Stimulated activated memory B cell treated with anti-CD40 and anti-IgM and Interleukin-4, amounts not matched to agents 10 μg/mL and 1 μg/mL and 100 μg/mL, for 72 hours (primary cell): ENCODE measurements around the gene TRPT1.

Experiments used
- ATAC-seq: fragments of 150-1000 bp; cut with Tn5 transposase; 2 replicates; pipeline ENCODE4 v1.10.0; 2021
- H3K27ac Mint-ChIP-seq: one replicate; pipeline ENCODE4 v1.8.0; 2022; ENCODE audit warnings: mild to moderate bottlenecking, mixed read lengths
- H3K27me3 Mint-ChIP-seq: one replicate; pipeline ENCODE4 v1.8.0; 2022; ENCODE audit warnings: mixed read lengths
- H3K36me3 Mint-ChIP-seq: one replicate; pipeline ENCODE4 v1.8.0; 2022; ENCODE audit warnings: mixed read lengths
- H3K4me1 Mint-ChIP-seq: one replicate; pipeline ENCODE4 v1.8.0; 2022; ENCODE audit warnings: mixed read lengths
- H3K4me3 Mint-ChIP-seq: one replicate; pipeline ENCODE4 v1.8.0; 2022; ENCODE audit warnings: mild to moderate bottlenecking, moderate library complexity, mixed read lengths
- H3K9me3 Mint-ChIP-seq: one replicate; pipeline ENCODE4 v1.8.0; 2022; ENCODE audit warnings: mixed read lengths

The TRPT1 gene, protein sequence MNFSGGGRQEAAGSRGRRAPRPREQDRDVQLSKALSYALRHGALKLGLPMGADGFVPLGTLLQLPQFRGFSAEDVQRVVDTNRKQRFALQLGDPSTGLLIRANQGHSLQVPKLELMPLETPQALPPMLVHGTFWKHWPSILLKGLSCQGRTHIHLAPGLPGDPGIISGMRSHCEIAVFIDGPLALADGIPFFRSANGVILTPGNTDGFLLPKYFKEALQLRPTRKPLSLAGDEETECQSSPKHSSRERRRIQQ

DNA sequence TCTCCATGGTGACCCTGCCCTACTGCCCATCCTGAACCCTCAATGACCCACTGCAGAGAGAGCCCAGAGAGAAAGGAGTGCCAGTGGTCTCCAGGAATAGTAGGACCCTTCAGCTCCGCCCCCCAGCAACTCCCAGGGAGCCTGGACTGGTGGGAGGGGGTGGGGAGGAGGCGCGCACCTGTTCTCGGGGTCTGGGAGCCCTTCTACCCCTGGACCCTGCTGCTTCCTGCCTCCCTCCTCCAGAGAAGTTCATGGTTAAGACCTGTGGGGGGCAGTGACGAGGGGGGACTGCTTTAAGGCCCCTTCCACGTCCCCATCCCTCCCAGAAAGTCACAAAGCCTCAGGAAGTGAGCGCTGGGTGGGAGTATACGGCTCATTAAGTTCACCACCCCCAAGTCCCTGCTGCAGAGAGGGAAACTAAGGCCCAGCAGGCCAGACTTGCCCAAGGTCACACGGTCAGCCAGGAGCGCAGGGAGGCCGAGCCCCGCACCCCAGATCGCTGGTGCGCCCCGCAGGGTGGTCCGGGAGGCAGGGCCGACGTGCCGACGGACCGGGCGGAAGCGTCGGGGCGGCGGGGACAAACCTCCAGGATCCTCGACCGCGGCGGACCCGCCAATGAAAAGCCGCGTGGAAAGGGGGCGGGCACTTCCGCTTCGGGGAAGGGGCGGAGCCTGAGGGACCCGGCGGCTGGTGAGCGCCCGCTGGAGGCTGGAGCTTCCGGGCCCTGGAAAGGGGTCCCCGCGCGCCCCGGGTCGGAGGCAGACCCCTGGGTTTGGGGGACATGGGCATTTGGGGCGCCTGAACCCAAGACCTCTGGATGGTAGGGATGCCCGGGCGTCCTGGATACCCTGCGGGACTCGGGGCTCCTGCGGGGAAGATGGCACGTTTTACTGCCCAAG is at the start of gene TRPT1, which contains the start of gene NUDT22:
TSS of gene TRPT1 (minus strand) at position 579 of the 899 bp plus-strand sequence. CDS start at position 253, 326 bp downstream.
TSS of gene NUDT22 (plus strand) at position 667 of the 899 bp plus-strand sequence. CDS start 379 bp downstream, outside the sequence.
- Mint-ChIP-seq H3K9me3 (no peaks in the 10 kb centered on the region), H3K4me3 (peak within 1 kb of the TSS; percentile 91), H3K4me1 (peaks cover 44% of the 10 kb centered on the region), H3K27ac (peak within 1 kb of the TSS; percentile 91), H3K27me3 (no peaks in the 10 kb centered on the region), H3K36me3 (peaks cover 9% of the 10 kb centered on the region)
- peak; percentile 79 for ATAC-seq

DNA sequence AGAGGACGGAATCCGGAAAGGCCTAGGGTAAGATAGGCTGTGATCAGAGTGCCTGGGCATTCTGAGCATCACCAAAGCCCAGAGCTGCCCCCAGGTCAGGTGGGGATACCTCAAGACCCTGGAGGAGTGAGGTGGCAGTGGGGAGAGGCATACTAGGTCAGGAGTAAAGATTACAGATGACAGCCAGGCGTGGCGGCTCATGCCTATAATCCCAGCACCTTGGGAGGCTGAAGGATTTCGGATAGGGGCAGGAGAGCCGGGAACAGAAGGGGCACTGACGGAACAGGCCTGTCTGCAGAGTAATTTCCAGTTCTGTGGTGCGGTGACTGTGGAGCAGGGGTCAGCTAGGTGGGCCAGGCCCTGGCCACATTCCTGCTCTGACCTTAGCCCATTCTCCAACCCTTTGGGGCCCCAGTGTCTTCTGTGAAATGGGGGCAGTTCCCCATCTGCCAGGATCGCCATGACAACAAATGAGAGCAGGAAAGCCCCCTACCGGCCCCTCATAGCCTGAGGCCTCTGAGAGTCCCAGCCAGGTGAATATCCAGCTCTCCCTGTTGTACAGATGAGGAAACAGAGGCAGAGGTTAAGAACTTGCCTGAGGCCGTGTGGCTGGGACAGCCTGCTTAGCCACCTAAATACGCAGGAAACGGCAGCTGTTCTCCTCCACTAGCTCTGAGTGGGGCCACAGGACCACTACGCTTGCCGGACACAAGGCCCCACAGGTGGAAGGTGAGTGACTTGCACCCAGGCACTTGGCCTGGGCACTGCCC is 49.2 kb upstream of the TRPT1 start:
- peaks cover 8% of the 10 kb centered on the region for H3K36me3 Mint-ChIP-seq
- peaks cover 14% of the 10 kb centered on the region for H3K4me1 Mint-ChIP-seq
- no peak overlapping the region for H3K4me3 Mint-ChIP-seq
- H3K27ac Mint-ChIP-seq = no peak overlapping the region
- no peaks in the 10 kb centered on the region for H3K9me3 Mint-ChIP-seq
- no peak for ATAC-seq
- H3K27me3 Mint-ChIP-seq = no peaks in the 10 kb centered on the region

DNA sequence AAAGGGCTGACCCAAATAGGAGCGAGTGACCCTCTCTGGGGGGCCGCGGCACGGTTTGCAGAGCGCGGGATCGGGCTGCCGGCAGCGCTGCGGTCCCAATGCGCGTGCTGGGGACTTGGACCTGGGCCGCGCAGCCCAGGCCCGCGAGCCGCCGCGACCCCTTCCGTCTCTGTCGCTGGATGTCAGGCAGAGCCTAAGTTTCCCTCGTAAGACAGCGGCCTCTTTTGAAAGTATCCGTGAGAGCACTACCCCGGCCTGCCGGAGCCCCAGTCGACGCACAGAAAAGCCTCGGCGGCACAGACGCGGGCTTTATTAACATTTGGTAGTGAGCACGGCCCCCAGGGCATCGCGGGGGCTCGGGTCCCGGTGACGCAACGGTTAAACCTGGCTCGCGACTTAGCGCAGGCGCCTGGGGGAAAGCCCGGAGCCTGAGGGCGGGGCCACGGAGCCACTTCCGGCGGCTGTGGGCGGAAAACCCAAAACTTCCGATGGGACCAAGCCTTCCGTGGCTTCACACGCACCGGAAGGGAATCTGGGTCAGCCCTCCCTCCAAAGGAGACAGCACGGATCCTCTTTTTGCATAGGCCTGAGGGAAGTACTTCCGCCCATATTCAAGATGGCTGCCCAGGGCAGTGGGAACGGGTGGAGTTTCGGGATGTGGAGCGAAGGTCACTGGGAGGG is 43.7 kb upstream of the TRPT1 start:
- H3K36me3 Mint-ChIP-seq = no peaks in the 10 kb centered on the region
- peak overlapping the region; percentile 97 for H3K4me3 Mint-ChIP-seq
- ATAC-seq = peak; percentile 89
- peaks cover 34% of the 10 kb centered on the region for H3K4me1 Mint-ChIP-seq
- no peaks in the 10 kb centered on the region for H3K27me3 Mint-ChIP-seq
- peak overlapping the region; percentile 93 for H3K27ac Mint-ChIP-seq
- H3K9me3 Mint-ChIP-seq = no peaks in the 10 kb centered on the region

- ATAC-seq = peak; percentile 14
- Mint-ChIP-seq H3K27me3 (no peaks in the 10 kb centered on the region), H3K4me3 (peak overlapping the region; percentile 97), H3K27ac (peak overlapping the region; percentile 93), H3K36me3 (no peaks in the 10 kb centered on the region), H3K4me1 (peaks cover 34% of the 10 kb centered on the region), H3K9me3 (no peaks in the 10 kb centered on the region)
Observed at GRCh38 chr11:64268893-64269539, 43.0 kb upstream of the TRPT1 start.

DNA sequence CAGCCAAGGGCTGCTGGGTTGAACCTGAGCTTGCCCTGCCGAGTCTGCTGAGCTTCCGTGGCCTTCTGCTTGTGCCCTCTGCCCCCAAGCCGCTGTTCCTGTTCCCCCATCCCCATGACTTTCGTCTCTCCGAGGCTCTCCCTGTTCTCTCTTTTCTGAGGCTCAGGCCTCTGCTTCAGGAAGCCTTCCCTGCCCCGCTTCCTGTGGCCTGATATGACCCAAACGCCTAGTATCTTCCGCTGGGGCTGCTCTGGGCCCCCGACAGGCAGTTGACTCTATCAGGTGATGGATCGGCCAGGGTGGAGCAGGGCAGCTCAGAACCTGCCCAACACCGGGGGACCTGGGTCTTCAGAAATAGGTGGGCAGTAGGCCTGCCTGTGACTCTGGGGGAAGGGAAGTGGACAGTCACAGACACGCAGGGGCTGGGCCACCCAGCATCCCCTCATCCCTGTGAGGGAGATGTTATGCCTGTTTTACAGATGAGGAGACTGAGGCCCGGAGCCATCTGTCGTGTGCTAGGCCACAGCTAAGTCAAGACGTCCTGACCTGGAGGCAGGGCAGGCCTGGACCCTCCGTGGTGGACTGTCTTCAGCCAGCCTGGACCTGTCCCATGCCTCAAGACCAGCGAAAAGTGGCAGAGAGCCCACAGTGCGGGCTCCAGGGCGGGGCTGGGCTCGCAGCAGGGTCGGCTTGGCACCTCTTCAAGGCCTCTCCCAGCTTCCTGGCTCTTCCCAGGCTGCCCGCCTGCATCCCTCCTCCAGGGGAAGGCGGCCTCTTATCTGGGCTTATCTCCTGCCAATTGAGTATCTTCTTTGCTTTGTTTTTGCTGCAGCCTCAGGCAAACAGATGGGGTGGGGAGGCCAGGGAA is 42.3 kb upstream of the TRPT1 start:
- Mint-ChIP-seq H3K36me3 (peaks cover under 1% of the 10 kb centered on the region), H3K4me3 (peak overlapping the region; percentile 97), H3K27me3 (no peaks in the 10 kb centered on the region), H3K27ac (peak overlapping the region; percentile 93), H3K4me1 (peaks cover 34% of the 10 kb centered on the region), H3K9me3 (no peaks in the 10 kb centered on the region)
- no peak for ATAC-seq

- no peak for ATAC-seq
- Mint-ChIP-seq H3K27ac (peak overlapping the region; percentile 93), H3K4me3 (no peak overlapping the region), H3K27me3 (no peaks in the 10 kb centered on the region), H3K4me1 (peaks cover 34% of the 10 kb centered on the region), H3K36me3 (peaks cover 9% of the 10 kb centered on the region), H3K9me3 (no peaks in the 10 kb centered on the region)
Observed at GRCh38 chr11:64267207-64267945, 41.4 kb upstream of the TRPT1 start.

GRCh38 chr11:64266339-64266738 is 40.4 kb upstream of the TRPT1 start:
- Mint-ChIP-seq H3K27me3 (no peaks in the 10 kb centered on the region), H3K36me3 (peaks cover 16% of the 10 kb centered on the region), H3K27ac (no peak overlapping the region), H3K4me1 (peaks cover 25% of the 10 kb centered on the region), H3K9me3 (no peaks in the 10 kb centered on the region), H3K4me3 (no peak overlapping the region)
- no peak for ATAC-seq

DNA sequence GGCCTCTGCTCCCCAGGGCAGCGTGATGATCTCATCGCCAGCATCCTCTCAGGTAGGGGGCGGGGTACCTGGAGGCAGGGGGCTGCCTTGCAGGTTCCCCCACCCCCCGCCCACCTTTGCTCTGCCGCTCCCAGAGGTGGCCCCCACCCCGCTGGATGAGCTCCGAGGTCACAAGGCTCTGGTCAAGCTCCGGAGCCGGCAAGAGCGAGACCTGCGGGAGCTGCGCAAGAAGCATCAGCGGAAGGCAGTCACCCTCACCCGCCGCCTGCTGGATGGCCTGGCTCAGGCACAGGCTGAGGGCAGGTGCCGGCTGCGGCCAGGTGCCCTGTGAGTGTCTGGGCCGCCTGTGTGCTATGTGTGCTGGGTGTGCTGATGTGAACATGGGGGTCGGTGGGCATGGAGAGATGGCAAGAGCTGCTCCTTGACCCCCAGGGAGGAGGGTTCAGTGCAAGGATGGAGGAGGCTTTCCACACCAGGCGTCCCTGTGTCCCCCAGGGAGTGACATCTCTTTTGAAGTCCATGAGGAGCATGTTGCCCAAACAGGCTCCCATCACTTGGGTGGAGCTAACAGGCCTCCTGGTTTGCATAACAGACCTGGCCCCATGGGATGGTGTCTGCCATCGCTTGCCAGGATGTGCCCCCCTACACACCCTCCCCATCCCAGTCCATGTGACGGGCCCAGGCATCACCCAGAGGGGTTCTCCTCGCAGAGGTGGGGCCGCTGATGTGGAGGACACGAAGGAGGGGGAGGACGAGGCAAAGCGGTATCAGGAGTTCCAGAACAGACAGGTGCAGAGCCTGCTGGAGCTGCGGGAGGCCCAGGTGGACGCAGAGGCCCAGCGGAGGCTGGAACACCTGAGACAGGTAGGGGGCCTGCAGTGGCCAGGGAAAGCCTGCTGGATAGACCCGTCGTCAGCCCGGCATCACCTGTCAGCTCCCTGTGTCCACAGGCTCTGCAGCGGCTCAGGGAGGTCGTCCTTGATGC is 39.5 kb upstream of the TRPT1 start:
- Mint-ChIP-seq H3K4me1 (peaks cover 23% of the 10 kb centered on the region), H3K27me3 (no peaks in the 10 kb centered on the region), H3K9me3 (no peaks in the 10 kb centered on the region), H3K27ac (no peak overlapping the region), H3K4me3 (no peak overlapping the region), H3K36me3 (peaks cover 16% of the 10 kb centered on the region)
- ATAC-seq = no peak

- Mint-ChIP-seq H3K36me3 (peaks cover 27% of the 10 kb centered on the region), H3K4me1 (peaks cover 29% of the 10 kb centered on the region), H3K9me3 (no peaks in the 10 kb centered on the region), H3K27ac (no peak overlapping the region), H3K27me3 (no peaks in the 10 kb centered on the region), H3K4me3 (no peak overlapping the region)
- no peak for ATAC-seq
Observed at GRCh38 chr11:64264371-64264852, 38.4 kb upstream of the TRPT1 start.

GRCh38 chr11:64263947-64264317 is 37.9 kb upstream of the TRPT1 start:
- peaks cover 31% of the 10 kb centered on the region for H3K36me3 Mint-ChIP-seq
- no peak overlapping the region for H3K27ac Mint-ChIP-seq
- no peaks in the 10 kb centered on the region for H3K27me3 Mint-ChIP-seq
- H3K4me3 Mint-ChIP-seq = no peak overlapping the region
- H3K9me3 Mint-ChIP-seq = no peaks in the 10 kb centered on the region
- ATAC-seq = no peak
- H3K4me1 Mint-ChIP-seq = peaks cover 29% of the 10 kb centered on the region

DNA sequence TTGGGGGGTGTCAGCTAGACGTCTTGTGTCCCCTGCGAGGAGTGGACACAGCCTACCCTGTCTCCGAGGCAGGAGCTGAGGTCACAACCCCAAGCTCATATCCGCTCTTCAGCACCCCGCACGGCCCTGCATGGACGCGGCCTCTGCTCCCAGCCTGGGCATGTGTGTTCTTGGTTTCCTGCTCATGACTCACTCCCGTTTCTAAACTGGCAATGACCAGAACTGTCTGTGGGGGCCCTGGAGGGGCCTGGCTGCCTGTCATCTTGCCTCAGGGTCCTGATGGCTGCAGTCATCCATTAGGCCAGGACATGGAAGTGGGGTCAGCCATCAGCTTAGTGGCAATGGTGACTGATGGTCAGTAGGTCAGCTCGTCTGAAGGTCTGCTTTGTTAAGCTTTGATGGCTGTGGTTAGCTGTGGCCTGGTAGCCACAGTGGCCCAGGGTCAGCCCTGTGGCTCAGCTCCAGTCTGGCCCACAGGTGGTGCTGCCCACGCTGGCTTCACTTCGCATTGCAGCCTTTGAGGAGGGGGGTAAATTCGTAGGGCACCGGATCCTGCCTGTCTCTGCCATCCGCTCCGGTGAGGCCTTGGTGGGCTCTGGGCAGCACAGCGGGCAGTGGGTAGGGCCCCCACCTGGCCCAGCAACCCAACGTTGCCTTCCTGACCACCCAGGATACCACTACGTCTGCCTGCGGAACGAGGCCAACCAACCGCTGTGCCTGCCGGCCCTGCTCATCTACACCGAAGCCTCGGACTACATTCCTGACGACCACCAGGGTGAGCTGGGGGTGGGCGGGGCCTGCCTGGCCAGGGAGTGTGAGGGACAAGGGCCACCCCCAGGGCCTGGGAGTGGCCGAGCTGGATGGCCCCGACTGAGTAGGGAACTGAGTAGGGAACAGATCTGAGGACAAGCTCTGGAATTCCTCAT is 37.3 kb upstream of the TRPT1 start:
- H3K27ac Mint-ChIP-seq = no peak overlapping the region

More for the DNA sequence above, 37.3 kb upstream of the TRPT1 start:
- no peaks in the 10 kb centered on the region for H3K9me3 Mint-ChIP-seq
- H3K4me3 Mint-ChIP-seq = no peak overlapping the region
- H3K4me1 Mint-ChIP-seq = peaks cover 22% of the 10 kb centered on the region
- no peaks in the 10 kb centered on the region for H3K27me3 Mint-ChIP-seq
- no peak for ATAC-seq
- peaks cover 32% of the 10 kb centered on the region for H3K36me3 Mint-ChIP-seq
